Right ventricle myocardium inferior (tissue), 1 donor: Measurements from ENCODE around the gene ZNF543. TPM values are rescaled to one million over a fixed set of nuclear protein-coding genes. Genes with fewer than 3 reads are reported as not detected.
"Not testable (repeated sequence)": the region's sequence is repeated elsewhere in the genome, so short reads cannot be mapped to it uniquely, and the experiment has no call there.

ENCODE experiments used
- ATAC-seq: fragments of 200-7000 bp; cut with Tn5 transposase; one replicate; pipeline ENCODE4 v1.9.1; 2020; ENCODE audit warnings: mild to moderate bottlenecking, moderate library complexity
- DNase-seq: peaks from one replicate; pipeline ENCODE4 v3.0.0; 2021; ENCODE audit errors: missing footprints
- intact Hi-C: fragments of 100-400 bp; cut with DNase I; formaldehyde crosslinking; loops from one replicate; pipeline ENCODE4 v1.11.0; 2022
- long read RNA-seq: library from polyadenylated mRNA; unstranded; transcript quantifications from one replicate; pipeline ENCODE4 v2.0.0, GENCODE V29; 2021
- total RNA-seq: library from RNA; stranded (reverse); fragmentation: NEBNext Ultra II Directional; extraction: Animal tissue kit (Norgen Biotek cat#: 25700); gene quantifications from one replicate; pipeline ENCODE4 v1.2.1, GENCODE V29; 2021
- donor health status: DM: no; HTN: yes; CAD: no; lungs with severe emphysema.

ZNF543 gene
- 5.3 TPM for total RNA-seq
- long read RNA-seq: 0 reads

GRCh38 chr19:57320180-57321084 lies at the start of gene ZNF543:
Gene ZNF543, plus strand, starts transcription at chr19:57320472. Its CDS starts 382 bp downstream, at chr19:57320854.
- ATAC-seq (peak; percentile 99), DNase-seq (peak; percentile 98)
- intact Hi-C loops: loop anchor here (2.0 kb wide), 2 partner anchors 40 to 42 kb away; partner anchors contain the start of genes TRAPPC2B, ZNF460 and ZNF547

- no peak for ATAC-seq
- DNase-seq: no peak
- intact Hi-C loops: no loop called here
These were observed 49.0 kb upstream of the ZNF543 start for GRCh38 chr19:57271280-57271679.

GRCh38 chr19:57273014-57273413 lies 47.3 kb upstream of the ZNF543 start:
- intact Hi-C loops: no loop called here
- ATAC-seq (no peak), DNase-seq (no peak)

- ATAC-seq: no peak
- intact Hi-C loops: no loop called here
- no peak for DNase-seq
These were observed 43.8 kb upstream of the ZNF543 start for GRCh38 chr19:57276430-57276829.

GRCh38 chr19:57278481-57278880 lies 41.8 kb upstream of the ZNF543 start:
- ATAC-seq, DNase-seq, intact Hi-C loops: not testable (repeated sequence)

- intact Hi-C loops: loop anchor here (1.0 to 5.0 kb wide), 4 partner anchors 39 to 87 kb away; partner anchors contain the start of genes ZNF264, ZNF543 and ZNF805
These were observed 40.7 kb upstream of the ZNF543 start for GRCh38 chr19:57279418-57280164.

GRCh38 chr19:57280165-57280961 lies 39.9 kb upstream of the ZNF543 start, which contains the start of gene ZNF460:
Gene ZNF460, plus strand, starts transcription at chr19:57280485. Its CDS starts 322 bp downstream, at chr19:57280807.
- intact Hi-C loops: loop anchor here (1.0 to 5.0 kb wide), 4 partner anchors 40 to 88 kb away; partner anchors contain the start of genes ZNF264, ZNF543 and ZNF805
- DNase-seq (peak; percentile 98), ATAC-seq (peak; percentile 98)

More at GRCh38 chr19:57279418-57280164, 40.7 kb upstream of the ZNF543 start:
- peak; percentile 97 for ATAC-seq
- peak; percentile 94 for DNase-seq

- intact Hi-C loops: loop anchor here (1.0 to 5.0 kb wide), 4 partner anchors 40 to 89 kb away; partner anchors contain the start of genes ZNF264, ZNF543 and ZNF805
- DNase-seq (no peak), ATAC-seq (no peak)
These were observed 39.3 kb upstream of the ZNF543 start for GRCh38 chr19:57280962-57281400.

GRCh38 chr19:57282011-57282643 lies 38.1 kb upstream of the ZNF543 start:
- no peak for DNase-seq
- intact Hi-C loops: loop anchor here (5.0 kb wide), 1 partner anchor 90 kb away; the partner anchor contains the start of gene ZNF264
- ATAC-seq: no peak

- DNase-seq: no peak
- ATAC-seq: no peak
- intact Hi-C loops: no loop called here
These were observed 31.9 kb upstream of the ZNF543 start for GRCh38 chr19:57288373-57288772.

GRCh38 chr19:57290970-57291369 lies 29.3 kb upstream of the ZNF543 start:
- intact Hi-C loops: no loop called here
- no peak for DNase-seq
- ATAC-seq: no peak

- ATAC-seq (no peak), DNase-seq (no peak)
- intact Hi-C loops: no loop called here
These were observed 27.7 kb upstream of the ZNF543 start for GRCh38 chr19:57292547-57292946.

- ATAC-seq (no peak), DNase-seq (no peak)
- intact Hi-C loops: no loop called here
These were observed 26.6 kb upstream of the ZNF543 start for GRCh38 chr19:57293719-57294118.

- intact Hi-C loops: no loop called here
- DNase-seq: no peak
- peak; percentile 28 for ATAC-seq
These were observed 18.2 kb upstream of the ZNF543 start for GRCh38 chr19:57302020-57302465.

GRCh38 chr19:57302727-57303401 lies 17.4 kb upstream of the ZNF543 start:
- no peak for ATAC-seq
- DNase-seq: no peak
- intact Hi-C loops: no loop called here

GRCh38 chr19:57305056-57305455 lies 15.2 kb upstream of the ZNF543 start:
- no peak for ATAC-seq
- no peak for DNase-seq
- intact Hi-C loops: no loop called here

- intact Hi-C loops: no loop called here
- DNase-seq (no peak), ATAC-seq (no peak)
These were observed 11.8 kb upstream of the ZNF543 start for GRCh38 chr19:57308514-57308913.
